GM18502 (cell line): ENCODE results near the gene FES.
"Not testable (repeated sequence)": the region's sequence is repeated elsewhere in the genome, so short reads cannot be mapped to it uniquely, and the experiment has no call there.

Experiments
- ATAC-seq: cut with Tn5 transposase; IDR thresholded peaks from one replicate; pipeline ENCODE4 v1.9.1; 2021; ENCODE audit warnings: mild to moderate bottlenecking; ENCODE audit not compliant: unreplicated experiment, poor library complexity

FES gene

DNA sequence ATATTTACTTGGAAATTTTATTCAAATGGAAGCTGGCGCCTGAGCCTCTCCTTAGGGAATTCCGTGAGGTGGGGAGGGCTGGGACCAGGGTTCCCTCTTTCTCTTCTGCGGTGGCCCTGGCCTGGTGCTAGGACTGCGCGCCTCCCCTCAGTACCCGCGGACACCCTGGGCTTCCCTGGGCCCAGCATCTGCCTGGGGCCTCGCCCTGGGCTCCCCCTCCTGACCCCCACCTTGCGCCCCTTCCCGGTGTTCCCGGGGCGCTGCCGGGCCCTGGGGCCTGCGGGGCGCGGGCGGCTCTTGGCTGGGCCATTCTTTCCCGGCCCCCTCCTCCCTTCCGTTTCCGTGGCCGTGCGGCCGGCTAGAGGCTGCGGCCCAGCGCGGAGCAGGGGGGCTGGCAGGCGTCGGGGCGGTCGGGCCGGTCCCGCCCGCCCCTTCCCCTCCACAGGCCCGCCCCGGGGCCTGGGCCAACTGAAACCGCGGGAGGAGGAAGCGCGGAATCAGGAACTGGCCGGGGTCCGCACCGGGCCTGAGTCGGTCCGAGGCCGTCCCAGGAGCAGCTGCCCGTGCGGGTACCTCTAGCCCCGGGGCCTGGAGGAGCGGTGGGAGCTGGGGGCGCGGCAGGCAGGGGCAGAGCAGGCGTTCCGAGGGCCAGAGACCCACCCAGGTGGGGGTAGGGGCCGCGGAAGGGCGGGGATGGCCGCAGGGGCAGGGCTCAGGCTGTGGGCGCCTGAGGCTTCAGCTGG, at the start of gene FES:
TSS of gene FES (plus strand) at position 529 of the 743 bp plus-strand sequence. CDS start 542 bp downstream, outside the sequence.
- ATAC-seq: no peak

DNA sequence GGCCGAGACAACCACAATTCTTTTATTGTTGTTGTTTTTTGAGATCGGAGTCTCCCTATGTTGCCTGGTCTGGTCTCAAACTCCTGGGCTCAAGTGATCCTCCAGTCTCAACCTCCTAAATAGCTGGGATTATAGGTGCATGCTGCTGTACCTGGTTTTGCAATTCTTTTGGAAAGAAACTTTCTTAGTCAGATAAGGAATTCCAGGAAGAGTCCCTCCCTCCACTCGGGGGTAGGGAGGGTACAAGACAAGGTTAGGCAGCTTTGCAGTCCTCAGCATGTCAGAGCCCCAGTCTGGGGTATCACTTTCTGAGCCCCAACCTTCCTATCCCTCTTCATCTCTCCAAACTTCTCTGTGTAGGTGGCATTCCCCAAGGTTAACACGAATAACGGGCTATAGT, 49.7 kb upstream of the FES start:
- ATAC-seq: no peak

DNA sequence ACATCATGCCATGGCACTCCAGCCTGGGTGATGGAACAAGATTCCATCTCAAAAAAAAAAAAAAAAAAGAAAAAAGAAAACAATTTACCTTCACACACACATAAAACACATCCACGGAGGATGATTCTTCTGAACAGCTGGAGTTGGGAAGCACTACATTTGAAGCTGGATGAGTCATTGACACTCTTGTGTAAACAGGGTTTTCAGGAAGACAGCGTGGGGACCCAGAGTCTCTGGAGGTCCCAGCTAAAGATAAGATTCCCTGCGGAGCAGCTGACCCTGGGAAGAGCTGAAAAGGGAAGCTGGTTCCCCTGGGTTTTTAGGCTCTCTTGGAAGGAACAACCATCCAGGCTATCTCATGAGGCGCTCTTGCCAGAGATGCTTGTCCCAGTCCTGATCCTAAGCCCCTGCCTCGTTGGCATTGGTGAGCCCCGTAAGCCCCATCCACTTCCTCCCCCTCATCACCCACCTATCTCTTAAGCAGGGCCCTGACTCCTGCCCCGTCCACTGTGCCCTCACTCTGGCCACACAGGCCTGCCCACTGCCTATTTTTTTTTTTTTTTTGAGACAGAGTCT, 47.9 kb upstream of the FES start:
- ATAC-seq: no peak

DNA sequence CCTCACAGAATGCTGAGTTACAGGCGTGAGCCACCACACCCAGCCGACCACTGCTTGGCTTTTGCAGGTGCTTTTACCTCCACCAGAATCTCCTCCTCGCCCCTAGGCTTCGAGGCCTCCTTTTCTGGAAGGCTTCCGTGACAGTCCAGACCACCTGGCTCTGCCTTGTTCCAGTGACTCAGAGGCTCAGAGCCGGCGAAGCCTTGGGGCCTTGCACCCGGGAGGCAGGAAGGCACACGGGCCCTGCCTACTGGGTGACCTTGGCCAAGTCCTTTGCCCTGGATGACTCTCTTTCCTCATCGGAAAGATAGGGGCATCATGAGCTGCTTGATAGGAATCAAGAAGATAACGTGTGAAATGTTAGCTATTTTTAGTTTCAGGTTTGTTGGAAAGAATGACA, 47.2 kb upstream of the FES start:
- no peak for ATAC-seq

DNA sequence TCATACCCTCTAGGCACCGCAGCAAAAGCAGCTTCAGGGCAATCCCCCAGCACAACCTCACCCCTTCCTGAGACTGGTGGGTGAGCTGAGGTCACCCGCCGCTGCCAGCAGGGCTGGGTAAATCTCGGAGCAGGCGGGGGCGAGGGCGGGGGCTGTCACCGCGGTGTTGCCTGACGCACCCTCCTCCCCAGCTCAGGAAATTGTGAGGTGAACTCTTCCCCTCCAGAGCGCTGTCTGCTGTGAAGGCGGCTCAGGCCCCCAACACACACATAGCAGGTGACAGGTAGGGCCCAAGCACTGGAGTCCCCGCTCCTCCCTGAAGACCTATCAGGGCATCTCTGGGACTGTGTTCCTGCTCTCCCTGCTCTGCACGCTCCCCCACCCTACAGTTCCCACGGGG, 46.2 kb upstream of the FES start:
- no peak for ATAC-seq

DNA sequence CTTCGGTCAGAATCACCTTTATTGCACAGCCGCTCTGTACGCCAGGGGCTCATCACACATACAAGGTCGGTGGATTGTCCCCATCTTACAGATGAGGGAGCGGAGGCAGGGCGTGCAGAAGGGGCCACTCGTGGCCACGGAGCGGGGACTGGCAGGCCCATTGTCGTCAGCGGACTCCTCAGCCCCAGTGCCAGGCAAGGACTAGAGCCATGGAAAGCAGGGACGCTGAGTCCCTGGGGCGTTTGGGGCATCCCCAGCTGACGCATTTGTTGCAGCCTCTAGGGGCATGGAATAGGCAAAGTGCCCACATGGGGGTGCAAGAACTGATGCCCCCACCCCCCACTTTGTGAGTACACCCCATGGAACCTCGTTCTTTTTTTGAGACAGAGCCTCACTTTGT, 45.8 kb upstream of the FES start:
- no peak for ATAC-seq

DNA sequence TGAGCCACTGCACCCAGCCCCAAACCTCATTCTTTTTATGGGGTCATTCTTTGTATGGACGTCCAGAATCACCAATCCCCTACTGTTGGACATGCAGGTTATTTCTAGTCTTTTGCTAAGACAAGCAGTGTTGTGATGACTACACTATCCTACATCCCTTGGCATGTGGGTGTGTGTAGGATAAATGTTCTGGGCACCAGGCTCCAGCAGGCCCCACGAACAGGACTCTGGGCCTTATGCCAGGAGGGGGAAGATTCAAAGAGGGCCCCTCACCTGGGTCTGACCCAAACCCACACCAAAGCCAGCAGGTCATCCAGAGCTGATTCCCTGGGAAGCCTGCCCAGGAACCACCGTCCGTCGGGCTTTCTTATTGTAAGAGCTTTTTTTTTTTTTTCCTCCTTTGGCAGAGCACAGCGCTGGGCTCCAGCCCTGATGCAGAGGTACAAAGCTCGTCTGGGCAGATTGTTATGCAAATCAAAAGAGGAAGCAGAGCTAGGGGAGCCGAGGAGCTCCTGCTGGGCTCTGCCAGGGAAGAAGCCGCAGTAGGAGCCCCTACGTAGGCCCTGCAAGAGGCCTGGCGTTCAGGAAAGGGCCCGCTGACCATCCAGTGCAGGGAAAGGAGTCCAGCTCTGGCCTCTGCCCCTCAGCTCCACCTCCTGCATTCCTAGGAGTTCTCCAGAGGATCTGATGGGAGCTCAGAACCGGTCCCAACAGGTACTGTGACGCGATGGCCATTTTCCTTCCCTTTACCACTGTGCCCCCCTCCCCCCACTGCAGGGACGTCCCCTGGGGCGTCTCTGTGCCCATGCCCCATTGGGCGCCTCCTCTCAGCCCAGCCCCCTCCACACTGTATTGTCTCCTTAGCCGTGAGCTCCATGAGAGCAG, 44.9 kb upstream of the FES start:
- ATAC-seq: peak; percentile 93

DNA sequence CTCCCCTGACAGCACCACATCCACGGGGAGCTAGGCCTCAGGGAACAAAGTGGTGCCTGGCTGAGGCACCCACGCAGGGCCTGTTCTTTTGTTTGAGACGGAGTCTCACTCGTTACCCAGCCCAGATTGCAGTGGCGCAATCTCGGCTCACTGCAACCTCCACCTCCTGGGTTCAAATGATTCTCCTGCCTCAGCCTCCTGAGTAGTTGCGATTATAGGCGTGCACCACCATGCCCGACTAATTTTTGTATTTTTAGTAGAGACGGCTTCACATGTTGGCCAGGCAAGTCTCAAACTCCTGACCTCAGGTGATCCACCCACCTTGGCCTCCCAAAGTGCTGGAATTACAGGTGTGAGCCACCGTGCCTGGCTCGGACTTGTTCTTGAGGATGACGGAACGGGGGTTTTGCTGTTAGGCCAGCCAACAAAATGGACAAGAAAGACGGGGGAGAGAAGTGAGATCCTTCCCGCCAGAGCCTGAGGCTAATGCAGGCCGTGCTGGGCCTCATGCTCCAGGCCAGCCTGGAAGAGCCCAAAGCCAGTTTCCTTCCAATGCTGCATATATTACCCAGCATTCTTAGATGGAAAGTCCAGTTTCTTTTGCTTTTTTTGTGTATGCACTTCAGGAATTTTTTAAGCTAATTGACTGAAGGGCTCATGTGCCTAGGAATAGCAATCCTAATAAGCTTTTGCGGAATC, 44.0 kb upstream of the FES start:
- ATAC-seq: no peak

DNA sequence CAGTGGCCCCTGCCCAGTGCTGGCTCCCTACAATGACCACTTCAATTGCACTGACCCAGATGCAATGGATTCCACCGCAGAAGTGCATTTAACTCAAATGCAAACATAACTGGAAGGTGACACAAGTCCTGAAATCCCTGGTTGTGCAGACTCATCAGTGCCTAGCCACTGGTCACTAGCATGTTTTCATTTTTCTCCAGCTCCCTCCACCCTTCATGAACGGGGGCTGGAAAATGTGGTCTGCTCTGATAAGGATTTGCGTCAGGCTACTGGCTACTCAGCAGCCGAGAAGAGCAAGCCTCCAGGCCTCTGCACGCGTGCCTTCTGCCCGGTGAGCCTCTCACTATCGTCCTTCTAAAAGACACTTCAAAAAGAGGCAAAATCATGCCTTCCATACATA, 43.4 kb upstream of the FES start:
- ATAC-seq: no peak

DNA sequence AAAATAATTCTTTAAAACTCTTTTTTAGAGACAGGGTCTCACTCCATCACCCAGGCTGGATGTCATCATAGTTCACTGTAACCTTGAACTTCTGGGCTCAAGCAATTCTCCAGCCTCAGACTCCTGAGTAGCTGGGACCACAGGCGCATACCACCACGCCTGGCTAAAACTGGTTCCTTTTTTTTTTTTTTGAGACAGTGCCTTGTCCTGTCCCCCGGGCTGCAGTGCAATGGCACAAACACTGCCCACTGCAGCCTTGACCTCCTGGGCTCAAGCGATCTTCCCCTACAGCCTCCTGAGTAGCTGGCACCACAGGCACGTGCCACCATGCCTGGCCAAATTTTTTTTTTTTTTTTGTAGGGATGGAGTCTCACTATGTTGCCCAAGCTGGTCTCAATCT, 39.6 kb upstream of the FES start:
- no peak for ATAC-seq

DNA sequence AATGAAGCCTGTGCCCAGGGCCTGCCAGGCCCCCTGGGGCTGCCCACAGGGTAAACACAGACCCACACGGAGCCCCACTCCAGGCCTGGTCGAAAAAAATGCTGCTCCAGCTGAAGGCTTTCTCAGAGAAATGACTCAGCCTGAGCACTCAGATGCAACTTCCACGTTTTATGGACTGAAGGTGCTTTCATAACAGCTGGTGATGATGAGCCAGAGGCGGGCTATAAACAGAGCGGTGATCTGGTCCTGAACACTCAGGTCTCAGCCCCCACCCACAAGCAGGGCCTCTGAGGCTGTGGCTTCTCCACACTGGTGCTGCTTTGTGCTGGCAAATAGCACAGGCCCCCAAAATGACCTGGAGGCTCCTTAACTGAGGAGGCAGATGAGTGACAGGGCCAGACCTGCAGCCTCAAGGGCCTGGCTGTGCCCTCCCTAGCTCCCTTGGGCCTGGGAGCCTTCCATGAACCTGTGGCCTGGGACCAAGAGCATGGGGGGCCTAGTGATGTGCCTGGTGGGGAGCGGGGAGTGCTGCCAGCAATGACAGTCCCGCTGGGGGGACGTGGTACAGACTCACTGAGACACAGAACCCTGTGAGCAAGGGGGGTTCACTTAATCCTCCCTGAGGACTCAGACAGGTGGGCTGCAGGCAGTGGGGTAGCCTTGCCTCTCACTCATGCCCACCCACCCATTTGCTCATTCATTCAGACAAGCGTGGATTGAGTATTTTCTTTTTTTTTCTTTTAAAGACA, 38.9 kb upstream of the FES start:
- peak; percentile 91 for ATAC-seq

DNA sequence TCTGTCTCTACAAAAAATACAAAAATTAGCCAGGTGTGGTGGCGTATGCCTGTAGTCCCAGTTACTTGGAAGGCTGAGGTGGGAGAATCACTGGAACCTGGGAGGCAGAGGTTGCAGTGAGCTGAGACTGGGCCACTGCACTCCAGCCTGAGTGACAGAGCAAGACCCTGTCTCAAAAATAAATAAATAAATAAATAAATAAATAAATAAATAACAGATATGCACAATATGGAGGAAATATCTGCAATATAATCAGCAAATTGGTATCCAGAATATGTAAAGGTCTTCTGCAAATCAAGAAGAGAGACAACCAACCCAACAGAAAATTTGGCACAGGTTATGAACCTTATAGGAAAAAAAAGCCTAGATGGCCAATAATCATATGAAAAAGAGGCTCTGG, 34.9 kb upstream of the FES start:
- not testable (repeated sequence) for ATAC-seq

DNA sequence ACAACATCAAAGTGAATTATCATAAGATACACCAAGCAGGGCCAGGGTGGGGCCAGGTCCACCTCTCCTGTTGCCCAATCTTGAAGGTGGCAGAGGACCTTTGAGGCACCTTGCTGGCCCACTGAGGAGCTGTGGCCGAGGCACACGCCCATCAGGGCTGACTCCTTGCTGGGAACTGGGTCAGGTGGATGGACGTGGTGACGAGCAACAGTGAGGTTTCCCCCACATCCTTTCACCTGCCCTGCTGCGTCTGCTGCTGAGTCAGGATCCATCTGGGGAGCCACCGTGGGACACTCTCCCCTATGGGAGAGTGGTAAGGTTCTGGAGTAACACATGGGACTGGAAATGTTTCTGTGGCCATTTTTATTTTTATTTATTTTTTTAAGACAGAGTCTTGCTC, 33.2 kb upstream of the FES start:
- no peak for ATAC-seq

DNA sequence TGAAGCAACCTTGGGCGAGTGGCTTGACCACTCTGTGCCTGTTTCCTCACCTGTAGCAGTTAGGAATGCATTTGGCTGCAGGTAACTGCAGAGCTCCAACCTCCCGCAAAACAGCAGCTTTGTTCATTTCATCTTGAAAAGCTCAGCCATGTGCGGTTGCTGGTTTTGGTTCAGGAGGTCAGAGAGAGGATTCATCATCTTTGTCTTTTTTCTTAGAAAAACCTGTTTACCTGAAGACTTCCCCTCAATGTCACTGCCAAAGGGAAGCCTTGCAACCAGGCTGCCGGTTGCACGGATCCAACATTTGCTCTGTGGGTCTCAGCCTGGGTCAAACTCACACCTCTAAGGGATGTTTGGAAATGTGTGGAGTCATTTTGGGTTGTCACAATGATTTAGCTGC, 32.4 kb upstream of the FES start:
- ATAC-seq: no peak

DNA sequence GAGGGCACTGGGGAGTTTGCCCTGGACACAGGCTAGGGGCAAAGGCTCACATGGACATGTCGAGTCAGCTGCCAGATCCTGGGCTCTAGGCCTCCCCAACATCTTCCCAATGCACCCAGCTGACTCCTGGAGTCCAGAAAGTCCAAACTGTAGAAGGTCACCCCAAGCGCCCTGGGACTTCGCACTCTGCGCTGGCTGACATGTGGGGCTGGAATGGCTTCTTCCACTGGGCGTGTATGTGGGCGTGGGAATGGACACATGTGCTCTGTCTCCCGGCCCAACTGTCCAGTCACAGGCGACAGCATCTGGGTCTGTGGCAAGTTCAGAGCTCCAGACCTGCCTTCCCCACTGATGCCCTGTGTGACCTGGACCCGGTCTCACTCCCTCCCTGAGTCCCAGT, 29.2 kb upstream of the FES start:
- ATAC-seq: no peak

DNA sequence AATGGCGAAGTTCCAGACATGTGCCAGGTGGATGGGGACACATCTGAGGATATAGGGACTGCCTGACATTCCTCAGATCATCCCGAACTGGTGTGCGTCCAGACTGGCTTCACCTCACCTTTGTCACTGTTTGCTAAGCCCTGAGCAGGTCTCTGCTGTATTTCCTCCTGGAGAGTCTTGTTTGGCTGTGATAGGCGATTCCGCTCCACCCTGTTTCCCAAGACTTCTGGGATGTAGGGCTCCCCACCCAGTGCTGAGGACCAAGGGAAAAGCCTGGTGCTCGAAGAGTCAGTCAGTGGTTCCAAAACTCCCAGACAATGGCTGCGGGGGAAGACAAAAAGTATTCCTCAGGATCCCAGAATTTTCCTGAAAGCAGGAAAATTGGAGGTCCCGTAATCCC, 27.0 kb upstream of the FES start:
- ATAC-seq: no peak

DNA sequence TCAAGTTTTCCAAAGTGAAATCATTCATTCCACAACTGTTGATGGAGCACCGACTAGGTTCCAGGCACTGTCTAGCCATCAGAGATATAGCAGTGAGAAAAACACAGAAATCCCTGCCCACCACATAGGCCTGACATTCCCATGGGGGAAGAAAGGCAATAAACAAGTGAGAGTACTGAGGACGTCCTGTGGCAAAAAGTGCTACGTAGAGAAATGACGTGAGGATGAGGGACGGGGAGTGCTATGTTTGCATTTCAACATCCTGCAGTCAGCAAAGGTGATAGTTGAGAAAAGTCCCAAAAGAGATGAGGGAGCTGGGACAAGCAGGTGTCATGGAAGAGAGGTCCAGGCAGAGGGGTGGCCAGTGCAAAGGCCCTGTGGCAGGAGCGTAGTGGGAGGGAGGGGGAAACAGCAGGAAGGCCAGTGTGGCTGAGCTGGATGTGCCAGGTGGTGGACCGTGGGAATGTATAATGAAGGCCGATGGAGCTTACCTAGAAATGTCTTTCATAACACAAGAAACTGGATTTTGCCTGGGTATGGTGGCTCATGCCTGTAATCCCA, 26.3 kb upstream of the FES start:
- no peak for ATAC-seq

DNA sequence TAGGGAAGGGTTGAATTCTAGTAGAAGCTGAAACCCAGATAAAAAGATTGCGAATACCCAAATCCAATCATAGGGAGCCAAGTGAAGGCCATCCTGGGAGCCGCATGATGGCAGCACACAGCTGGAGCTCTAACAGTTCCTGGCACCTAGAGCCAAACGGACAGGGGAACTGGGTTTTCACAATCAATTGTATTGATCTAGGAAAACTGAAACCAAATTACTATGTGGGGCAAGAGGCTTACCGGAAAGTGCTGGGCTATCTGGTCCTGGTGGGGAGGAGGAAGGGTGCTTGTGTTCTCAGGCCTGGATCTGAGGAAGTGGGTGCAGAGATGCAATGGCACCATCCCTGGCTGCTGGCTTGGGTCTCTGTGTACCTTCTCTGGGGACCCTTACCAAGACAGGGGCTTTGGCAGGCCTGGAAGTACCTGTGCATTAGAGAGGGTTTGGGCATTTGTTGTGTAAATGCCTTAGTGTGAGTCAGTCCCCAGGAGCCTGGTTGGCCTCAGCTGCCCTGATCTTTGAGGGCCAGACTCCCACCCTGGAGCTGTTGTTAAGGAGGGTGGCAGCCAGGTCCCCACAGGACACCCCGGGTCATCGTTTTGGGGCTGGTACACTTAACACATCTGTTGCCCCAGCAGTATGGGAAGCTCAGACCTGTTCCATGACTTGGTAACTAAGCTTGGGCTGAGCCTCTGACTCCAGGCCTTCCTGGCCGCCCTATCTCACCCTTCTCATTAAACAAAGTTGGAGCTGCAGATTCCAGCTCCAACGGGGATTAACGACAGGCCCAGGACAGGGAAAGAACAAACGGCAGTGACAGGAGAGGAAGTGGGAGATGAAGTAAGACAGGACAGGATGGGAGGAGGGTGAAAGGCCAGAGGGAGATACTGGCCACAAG, 24.8 kb upstream of the FES start:
- no peak for ATAC-seq

DNA sequence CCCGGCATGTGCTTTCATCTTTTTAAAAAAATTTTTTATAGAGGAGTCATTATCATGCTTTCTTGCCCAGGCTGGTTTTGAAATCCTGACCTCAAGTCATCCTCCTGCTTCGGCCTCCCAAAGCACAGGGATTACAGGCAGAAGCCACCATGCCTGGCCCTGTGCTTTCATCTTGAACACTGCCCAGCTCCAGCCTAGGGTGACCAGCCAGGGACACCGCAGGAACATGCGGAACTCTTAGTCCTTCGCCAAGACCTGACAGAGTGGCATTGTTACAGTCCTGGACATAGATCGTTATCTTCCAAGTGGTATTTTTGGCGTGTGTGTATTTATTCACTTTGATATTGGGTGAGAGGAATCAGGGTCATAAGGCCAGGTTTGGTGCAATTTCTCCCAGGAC, 23.9 kb upstream of the FES start:
- no peak for ATAC-seq
